NCI-H510A (cell line): ENCODE measurements around the gene PLGRKT.
"Not testable (repeated sequence)": the region's sequence is repeated elsewhere in the genome, so short reads cannot be mapped to it uniquely, and the experiment has no call there.

Experiments
- DNase-seq: peaks from one replicate; lab custom pipeline; 2025; lab: John Stamatoyannopoulos, UW

PLGRKT gene

GRCh38 chr9:5452286-5452609 lies 14.5 kb upstream of the PLGRKT start:
- DNase-seq, result no peak

DNA sequence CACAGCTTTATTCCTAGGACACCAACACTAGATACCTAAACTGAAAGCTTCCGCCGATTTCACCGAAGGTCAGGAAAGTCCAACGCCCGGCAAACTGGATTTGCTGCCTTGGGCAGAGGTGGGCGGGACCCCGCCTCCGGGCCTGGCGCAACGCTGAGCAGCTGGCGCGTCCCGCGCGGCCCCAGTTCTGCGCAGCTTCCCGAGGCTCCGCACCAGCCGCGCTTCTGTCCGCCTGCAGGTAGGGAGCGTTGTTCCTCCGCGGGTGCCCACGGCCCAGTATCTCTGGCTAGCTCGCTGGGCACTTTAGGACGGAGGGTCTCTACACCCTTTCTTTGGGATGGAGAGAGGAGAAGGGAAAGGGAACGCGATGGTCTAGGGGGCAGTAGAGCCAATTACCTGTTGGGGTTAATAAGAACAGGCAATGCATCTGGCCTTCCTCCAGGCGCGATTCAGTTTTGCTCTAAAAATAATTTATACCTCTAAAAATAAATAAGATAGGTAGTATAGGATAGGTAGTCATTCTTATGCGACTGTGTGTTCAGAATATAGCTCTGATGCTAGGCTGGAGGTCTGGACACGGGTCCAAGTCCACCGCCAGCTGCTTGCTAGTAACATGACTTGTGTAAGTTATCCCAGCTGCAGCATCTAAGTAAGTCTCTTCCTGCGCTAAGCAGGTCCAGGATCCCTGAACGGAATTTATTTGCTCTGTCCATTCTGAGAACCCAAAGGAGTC lies 12.8 kb upstream of the PLGRKT start, which contains the start of gene CD274:
TSS of gene CD274 (plus strand) at position 184 of the 733 bp plus-strand sequence. CDS start 5,572 bp downstream, outside the sequence.
- DNase-seq, result peak; percentile 62

GRCh38 chr9:5449521-5450358 lies 12.0 kb upstream of the PLGRKT start:
- no peak for DNase-seq

DNA sequence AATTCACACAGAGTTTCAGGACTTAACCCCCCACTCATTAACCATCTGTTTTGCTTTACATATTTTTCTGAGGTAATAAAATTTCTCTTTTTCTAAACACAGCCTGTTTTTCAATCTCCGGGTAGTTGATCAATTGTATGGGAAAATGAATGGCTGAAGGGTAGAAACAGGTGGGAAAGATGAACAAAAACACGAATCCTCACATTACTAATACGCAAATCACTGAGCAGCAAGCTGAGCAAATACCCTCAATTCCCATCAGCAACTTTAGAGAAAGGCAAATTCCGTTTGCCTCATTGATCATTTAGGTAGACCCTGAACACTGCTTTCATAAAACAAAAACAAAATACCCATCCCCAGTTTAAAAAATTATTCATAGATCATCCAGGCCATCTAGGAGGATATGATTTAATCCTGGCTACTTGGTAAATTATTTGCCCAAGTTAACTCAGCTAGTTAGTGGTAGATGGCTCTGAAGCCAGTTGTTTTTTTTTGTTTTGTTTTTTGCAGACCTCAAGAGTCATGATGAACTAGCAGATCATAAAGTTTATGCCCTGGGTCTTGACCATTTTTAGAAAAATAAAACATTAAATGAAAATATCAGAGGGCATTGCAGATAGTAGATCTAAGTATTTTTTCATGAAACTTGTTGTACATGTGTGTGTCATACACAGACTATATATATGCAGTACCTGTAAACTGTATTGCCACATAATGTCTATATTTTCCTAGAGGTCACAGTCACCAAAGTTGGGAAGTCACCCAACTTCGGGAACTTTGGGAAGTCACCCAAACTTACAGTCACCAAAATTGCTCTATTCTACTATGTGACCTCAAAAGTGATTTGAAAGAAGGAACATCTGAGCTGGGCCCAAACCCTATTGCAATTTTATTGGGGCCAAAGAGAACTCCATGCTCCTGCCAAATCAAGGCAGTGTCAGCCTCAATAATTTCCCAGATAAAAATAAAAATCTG lies 11.0 kb upstream of the PLGRKT start:
- DNase-seq, result no peak

DNA sequence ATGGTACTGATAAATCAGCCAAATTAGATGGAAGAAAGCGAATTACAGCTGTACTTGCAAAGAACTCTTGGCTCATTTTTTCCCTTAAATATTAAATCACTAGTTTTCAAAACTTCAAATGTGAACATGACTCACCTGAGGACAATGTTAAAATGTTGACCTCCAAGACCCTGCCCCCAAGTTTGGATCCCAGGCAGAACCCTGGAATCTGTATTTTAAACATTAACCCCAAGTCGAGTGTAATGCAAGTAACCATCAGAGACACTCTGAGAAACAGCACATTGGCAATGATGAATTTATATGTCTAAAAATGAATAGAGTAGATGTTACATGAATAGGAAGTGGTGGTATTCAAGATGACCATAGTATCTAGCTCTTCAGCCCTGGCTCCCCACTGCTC lies 10.3 kb upstream of the PLGRKT start:
- no peak for DNase-seq

DNA sequence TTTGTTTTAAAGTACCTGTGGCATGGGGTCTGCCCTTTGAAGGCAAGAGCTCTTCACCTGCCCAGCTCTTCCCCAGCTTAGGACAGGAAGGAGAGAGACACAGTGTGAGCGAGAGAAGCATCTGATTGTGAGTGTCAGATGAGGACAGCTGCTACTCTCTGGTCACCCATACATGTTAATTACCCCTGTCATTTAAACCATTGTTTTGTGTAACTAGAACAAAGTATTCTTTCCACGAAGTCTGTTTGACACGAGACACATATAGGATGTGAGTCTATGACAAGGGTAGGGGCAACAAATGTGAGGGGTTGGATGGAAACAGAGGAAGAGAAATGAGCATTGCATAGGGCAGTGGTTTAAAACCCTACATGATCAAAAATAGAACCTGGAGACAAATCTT lies 9.6 kb upstream of the PLGRKT start:
- no peak for DNase-seq

GRCh38 chr9:5446451-5447236 lies 8.9 kb upstream of the PLGRKT start:
- no peak for DNase-seq

DNA sequence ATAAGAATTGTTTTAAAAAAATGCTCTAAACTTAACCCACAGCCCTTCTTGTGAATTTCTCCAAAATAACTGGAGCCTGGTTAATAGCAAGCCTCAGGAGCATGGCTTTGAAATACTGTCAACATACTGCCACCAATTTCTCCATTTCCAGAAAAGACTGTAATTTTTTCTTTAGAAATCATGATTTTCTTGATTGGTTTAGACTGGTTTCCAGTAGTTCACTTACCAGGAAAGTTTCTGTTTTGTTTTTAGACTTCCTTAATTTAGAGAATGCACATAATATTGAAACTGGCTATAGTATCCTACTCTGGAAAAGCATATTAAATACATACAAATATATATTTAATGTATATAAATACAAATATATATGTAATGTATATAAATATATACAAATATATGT lies 8.2 kb upstream of the PLGRKT start:
- no peak for DNase-seq

DNA sequence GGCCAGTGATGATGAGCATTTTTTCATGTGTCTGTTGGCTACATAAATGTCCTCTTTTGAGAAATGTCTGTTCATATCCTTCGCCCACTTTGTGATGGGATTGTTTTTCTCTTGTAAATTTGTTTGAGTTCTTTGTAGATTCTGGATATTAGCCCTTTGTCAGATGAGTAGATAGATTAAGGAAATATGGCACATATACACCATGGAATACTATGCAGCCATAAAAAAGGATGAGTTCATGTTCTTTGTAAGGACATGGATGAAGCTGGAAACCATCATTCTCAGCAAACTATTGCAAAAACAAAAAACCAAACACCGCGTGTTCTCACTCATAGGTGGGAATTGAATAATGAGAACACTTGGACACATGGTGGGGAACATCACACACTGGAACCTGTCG lies 7.4 kb upstream of the PLGRKT start:
- DNase-seq, result not testable (repeated sequence)

DNA sequence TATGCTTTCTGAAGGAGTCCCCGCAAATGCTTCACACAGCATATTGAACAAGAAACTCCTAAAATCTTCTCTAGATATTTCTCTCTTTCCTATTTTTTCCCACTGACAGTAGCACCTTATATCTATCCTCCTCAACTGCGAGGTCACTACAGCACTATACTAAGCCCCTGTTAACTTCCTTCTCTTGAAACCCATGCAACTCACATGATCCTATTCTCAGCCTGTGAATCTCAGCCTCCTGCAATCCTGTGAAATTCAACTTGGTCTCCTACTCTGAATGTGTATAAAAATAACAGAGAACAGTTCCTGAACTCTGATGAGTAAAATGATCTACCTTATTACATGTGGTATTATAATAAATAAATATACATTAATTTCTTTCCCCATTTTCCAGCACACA lies 6.1 kb upstream of the PLGRKT start:
- DNase-seq, result no peak

DNA sequence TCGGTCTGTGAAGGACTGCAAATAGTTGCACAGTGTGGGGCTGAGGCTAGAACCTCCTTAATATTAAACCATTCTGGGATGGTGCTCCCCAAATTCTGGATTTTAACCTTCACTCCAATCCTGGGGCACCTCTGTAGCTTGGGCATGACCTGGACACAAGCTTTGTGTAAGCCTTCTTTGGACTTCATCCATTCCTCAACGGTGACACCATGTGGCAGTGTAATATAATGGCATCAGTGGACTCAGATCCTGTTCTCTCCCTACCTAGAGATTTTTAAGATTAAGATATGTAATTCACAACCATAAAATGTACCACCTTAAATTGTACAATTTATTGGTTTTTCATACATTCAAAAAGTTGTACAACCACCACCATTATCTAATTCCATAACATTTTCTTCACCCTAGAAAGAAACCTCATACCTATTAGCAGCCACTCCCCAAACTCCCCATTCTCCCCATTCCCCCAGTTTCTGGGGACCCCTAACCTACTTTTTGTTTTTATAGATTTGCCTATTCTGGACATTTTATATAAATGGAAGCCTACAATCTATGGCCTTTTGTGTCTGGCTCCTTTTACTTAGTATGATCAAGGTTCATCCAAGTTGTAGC lies 4.8 kb upstream of the PLGRKT start:
- peak; percentile 13 for DNase-seq

DNA sequence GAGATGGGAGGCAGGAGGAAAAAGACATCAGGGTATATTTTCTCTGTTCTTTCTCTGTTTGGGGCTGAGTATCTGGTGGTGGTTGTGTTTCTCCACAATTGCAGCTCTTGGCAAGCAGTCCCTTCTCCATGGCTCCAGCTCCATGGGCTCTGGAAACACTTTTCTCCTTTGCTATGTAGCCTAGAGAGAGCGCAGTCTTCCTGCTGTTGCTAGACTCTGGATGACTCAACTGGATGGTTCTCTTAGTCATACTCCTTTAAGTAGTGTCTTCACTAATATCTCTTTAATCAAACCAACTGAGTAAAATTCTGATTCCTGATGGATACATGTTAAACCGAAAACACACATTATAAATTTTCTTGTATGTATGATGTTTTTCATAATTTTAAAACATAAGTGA lies 3.3 kb upstream of the PLGRKT start:
- DNase-seq, result no peak

- no peak for DNase-seq
Measured at GRCh38 chr9:5440426-5440825, 2.7 kb upstream of the PLGRKT start.

GRCh38 chr9:5438301-5439162 lies 807 bp upstream of the PLGRKT start:
- no peak for DNase-seq

- no peak for DNase-seq
Measured at GRCh38 chr9:5436441-5436840, 1.3 kb downstream of the PLGRKT start.

DNA sequence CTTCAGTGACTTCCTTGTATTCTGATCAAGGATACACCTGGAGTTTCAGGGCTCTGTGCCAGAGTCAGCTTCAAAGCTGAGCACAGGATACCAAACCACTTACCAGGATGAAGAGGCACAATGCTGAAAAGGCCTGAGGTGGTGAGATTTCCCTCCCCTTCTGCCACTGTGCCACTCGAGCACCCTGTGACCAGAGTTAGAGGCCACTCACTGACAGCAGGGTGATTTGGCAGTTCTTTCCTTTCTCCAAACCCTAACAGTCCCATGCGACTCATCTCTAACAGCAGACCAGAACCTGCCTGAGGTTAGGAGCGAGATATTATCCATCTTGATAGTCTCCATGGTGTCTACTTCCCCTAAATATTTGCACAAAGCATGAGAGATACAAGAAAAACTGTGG lies 1.8 kb downstream of the PLGRKT start:
- DNase-seq, result no peak

DNA sequence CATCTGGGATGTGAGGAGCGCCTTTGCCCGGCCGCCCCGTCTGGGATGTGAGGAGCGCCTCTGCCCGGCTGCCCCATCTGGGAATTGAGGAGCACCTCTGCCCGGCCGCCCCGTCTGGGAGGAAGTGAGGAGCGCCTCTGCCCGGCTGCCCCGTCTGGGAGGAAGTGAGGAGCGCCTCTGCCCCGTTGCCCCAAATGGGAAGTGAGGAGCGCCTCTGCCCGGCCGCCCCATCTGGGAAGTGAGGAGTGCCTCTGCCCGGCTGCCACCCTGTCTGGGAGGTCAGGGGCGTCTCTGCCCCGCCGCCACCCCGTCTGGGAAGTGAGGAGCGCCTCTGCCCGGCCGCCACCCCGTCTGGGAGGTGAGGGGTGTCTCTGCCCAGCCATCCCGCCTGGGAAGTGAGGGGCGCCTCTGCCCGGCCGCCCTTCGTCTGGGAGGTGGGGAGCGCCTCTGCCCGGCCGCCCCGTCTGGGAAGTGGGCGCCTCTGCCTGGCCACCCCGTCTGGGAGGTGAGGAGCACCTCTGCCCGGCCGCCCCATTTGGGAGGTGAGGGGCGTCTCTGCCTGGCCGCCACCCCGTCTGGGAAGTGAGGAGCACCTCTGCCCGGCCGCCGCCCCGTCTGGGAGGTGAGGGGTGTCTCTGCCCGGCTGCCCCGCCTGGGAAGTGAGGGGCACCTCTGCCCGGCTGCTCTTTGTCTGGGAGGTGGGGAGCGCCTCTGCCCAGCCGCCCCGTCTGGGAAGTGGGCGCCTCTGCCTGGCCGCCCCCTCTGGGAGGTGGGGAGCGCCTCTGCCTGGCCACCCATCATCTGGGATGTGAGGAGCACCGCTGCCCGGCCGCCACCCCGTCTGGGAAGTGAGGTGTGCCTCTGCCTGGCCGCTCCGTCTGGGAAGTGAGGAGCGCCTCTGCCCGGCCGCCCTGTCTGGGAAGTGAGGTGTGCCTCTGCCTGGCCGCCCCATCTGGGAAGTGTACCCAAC lies 3.6 kb downstream of the PLGRKT start:
- DNase-seq, result not testable (repeated sequence)

DNA sequence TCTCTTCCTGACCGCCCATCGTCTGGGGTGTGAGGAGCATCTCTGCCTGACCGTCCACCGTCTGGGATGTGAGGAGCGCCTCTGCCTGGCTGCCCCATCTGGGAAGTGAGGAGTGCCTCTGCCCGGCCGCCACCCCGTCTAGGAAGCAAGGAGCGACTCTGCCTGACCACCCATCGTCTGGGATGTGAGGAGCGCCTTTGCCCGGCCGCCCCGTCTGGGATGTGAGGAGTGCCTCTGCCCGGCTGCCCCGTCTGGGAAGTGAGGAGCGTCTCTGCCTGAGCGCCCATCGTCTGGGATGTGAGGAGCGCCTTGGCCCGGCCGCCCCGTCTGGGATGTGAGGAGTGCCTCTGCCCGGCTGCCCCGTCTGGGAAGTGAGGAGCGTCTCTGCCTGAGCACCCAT lies 4.4 kb downstream of the PLGRKT start:
- DNase-seq, result not testable (repeated sequence)

GRCh38 chr9:5432890-5433289 lies 4.8 kb downstream of the PLGRKT start:
- not testable (repeated sequence) for DNase-seq
